ENCODE measurements around the gene PIWIL1.

DNA sequence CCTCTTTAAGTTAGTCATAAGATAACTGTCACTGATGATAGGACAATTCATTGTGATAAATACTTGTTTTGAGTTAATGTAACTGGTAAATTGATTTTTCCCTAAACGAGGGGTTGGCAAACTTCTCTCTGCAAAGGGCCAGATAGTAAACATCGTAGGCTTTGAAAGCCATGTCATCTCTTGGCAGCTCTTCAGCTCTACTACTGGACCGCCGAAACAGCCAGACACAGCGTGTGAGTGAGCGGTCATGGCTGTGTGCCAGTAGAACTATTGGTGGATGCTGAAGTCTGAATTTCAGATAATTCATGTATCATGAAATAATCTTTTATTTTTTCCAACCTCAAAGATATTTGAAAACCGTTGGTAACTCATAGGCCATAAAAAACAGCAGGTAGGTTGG is 9.9 kb downstream of the PIWIL1 start:
- TF ChIP-seq EZH2 (IDR thresholded peaks at IDR 0.05; ENCODE audit: low read length, unreplicated experiment): no peak
- TF ChIP-seq, protein P1, sequence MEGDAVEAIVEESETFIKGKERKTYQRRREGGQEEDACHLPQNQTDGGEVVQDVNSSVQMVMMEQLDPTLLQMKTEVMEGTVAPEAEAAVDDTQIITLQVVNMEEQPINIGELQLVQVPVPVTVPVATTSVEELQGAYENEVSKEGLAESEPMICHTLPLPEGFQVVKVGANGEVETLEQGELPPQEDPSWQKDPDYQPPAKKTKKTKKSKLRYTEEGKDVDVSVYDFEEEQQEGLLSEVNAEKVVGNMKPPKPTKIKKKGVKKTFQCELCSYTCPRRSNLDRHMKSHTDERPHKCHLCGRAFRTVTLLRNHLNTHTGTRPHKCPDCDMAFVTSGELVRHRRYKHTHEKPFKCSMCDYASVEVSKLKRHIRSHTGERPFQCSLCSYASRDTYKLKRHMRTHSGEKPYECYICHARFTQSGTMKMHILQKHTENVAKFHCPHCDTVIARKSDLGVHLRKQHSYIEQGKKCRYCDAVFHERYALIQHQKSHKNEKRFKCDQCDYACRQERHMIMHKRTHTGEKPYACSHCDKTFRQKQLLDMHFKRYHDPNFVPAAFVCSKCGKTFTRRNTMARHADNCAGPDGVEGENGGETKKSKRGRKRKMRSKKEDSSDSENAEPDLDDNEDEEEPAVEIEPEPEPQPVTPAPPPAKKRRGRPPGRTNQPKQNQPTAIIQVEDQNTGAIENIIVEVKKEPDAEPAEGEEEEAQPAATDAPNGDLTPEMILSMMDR (conservative IDR thresholded peaks at IDR 0.05; ENCODE audit: low read depth, low read length): no peak

Measured in PC-3 (cell line).